ENCODE data around the gene KRT84. TPM values are rescaled to one million over a fixed set of nuclear protein-coding genes. Genes with fewer than 3 reads are reported as not detected.

Gene KRT84
- total RNA-seq, 1 donor from 2014 or later: not detected

GRCh38 chr12:52419656-52420055 is 34.2 kb upstream of the KRT84 start:
- TF ChIP-seq CTCF (IDR thresholded peaks at IDR 0.05; ENCODE audit: insufficient read depth, low read length, poor library complexity, severe bottlenecking): no peak
- Histone ChIP-seq H3K27me3 (ENCODE audit: control insufficient read depth, insufficient read depth, low read length) (peaks cover 2% of the 10 kb centered on the region), H3K4me3 (ENCODE audit: low read depth, low read length) (no peak overlapping the region), H3K36me3 (ENCODE audit: control insufficient read depth, insufficient read depth, low read length) (no peaks in the 10 kb centered on the region)
- DNase-seq (ENCODE audit: low read depth): no peak

GRCh38 chr12:52418576-52419110 is 33.2 kb upstream of the KRT84 start:
- DNase-seq (ENCODE audit: low read depth): no peak
- no peaks in the 10 kb centered on the region for H3K27me3 ChIP-seq (ENCODE audit: control insufficient read depth, insufficient read depth, low read length)
- TF ChIP-seq CTCF (IDR thresholded peaks at IDR 0.05; ENCODE audit: insufficient read depth, low read length, poor library complexity, severe bottlenecking): no peak
- no peaks in the 10 kb centered on the region for H3K36me3 ChIP-seq (ENCODE audit: control insufficient read depth, insufficient read depth, low read length)
- no peak overlapping the region for H3K4me3 ChIP-seq (ENCODE audit: low read depth, low read length)

- H3K4me3 ChIP-seq (ENCODE audit: low read depth, low read length): no peak overlapping the region
- no peak for TF ChIP-seq CTCF (IDR thresholded peaks at IDR 0.05; ENCODE audit: insufficient read depth, low read length, poor library complexity, severe bottlenecking)
- DNase-seq (ENCODE audit: low read depth): no peak
These were observed 32.3 kb upstream of the KRT84 start for GRCh38 chr12:52417740-52418139.

GRCh38 chr12:52416795-52417194 is 31.3 kb upstream of the KRT84 start:
- H3K27me3 ChIP-seq (ENCODE audit: control insufficient read depth, insufficient read depth, low read length): no peaks in the 10 kb centered on the region
- H3K36me3 ChIP-seq (ENCODE audit: control insufficient read depth, insufficient read depth, low read length): no peaks in the 10 kb centered on the region
- no peak for TF ChIP-seq CTCF (IDR thresholded peaks at IDR 0.05; ENCODE audit: insufficient read depth, low read length, poor library complexity, severe bottlenecking)
- no peak overlapping the region for H3K4me3 ChIP-seq (ENCODE audit: low read depth, low read length)
- DNase-seq (ENCODE audit: low read depth): no peak

More at GRCh38 chr12:52417740-52418139, 32.3 kb upstream of the KRT84 start:
- Histone ChIP-seq H3K27me3 (ENCODE audit: control insufficient read depth, insufficient read depth, low read length) (no peaks in the 10 kb centered on the region), H3K36me3 (ENCODE audit: control insufficient read depth, insufficient read depth, low read length) (no peaks in the 10 kb centered on the region)

GRCh38 chr12:52415870-52416750 is 30.7 kb upstream of the KRT84 start:
- DNase-seq (ENCODE audit: low read depth): no peak
- H3K4me3 ChIP-seq (ENCODE audit: low read depth, low read length): no peak overlapping the region
- H3K27me3 ChIP-seq (ENCODE audit: control insufficient read depth, insufficient read depth, low read length): no peaks in the 10 kb centered on the region
- no peaks in the 10 kb centered on the region for H3K36me3 ChIP-seq (ENCODE audit: control insufficient read depth, insufficient read depth, low read length)
- TF ChIP-seq CTCF (IDR thresholded peaks at IDR 0.05; ENCODE audit: insufficient read depth, low read length, poor library complexity, severe bottlenecking): no peak

Measured in kidney epithelial cell (primary cell).